Activated CD4-positive, alpha-beta memory T cell treated with anti-CD3 and anti-CD28 coated beads for 36 hours (primary cell): ENCODE data around the gene GCNT2. TPM values are rescaled to one million over a fixed set of nuclear protein-coding genes. Genes with fewer than 3 reads are reported as not detected.

Experiments used
- CTCF ChIA-PET: fragments of 350-600 bp; sonication (Branson Sonifier 250); formaldehyde crosslinking; loops from one replicate; lab custom pipeline; 2021; ENCODE audit warnings: antibody characterized with exemption, inconsistent platforms; lab: Charles Lee
- POLR2A ChIA-PET: fragments of 350-600 bp; sonication (Branson Sonifier 250); formaldehyde crosslinking; loops from one replicate; lab custom pipeline; 2021; ENCODE audit warnings: antibody characterized with exemption; lab: Charles Lee
- DNase-seq: peaks from one replicate; pipeline ENCODE4 v3.0.0-alpha.2; 2020
- H3K27ac Mint-ChIP-seq: one replicate; pipeline ENCODE4 v1.8.0; 2021; ENCODE audit warnings: mixed read lengths
- H3K27me3 Mint-ChIP-seq: one replicate; pipeline ENCODE4 v1.8.0; 2021; ENCODE audit warnings: mixed read lengths
- H3K36me3 Mint-ChIP-seq: one replicate; pipeline ENCODE4 v1.8.0; 2021; ENCODE audit warnings: mixed read lengths
- H3K4me1 Mint-ChIP-seq: one replicate; pipeline ENCODE4 v1.8.0; 2021; ENCODE audit warnings: low read depth, mixed read lengths
- H3K4me3 Mint-ChIP-seq: one replicate; pipeline ENCODE4 v1.8.0; 2021; ENCODE audit warnings: mild to moderate bottlenecking, mixed read lengths
- H3K9me3 Mint-ChIP-seq: one replicate; pipeline ENCODE4 v1.8.0; 2021; ENCODE audit warnings: mixed read lengths
- intact Hi-C: fragments of 100-400 bp; cut with micrococcal nuclease; formaldehyde crosslinking; loops from one replicate; pipeline ENCODE4 v1.15.1; 2023
- total RNA-seq, 2 experiments: library from RNA; stranded (reverse); gene quantifications; one replicate each; pipeline ENCODE4 v1.2.3, GENCODE V29; 2021

The GCNT2 gene
- total RNA-seq, 2 experiments from 2014 or later = 1.4 to 1.5 TPM

DNA sequence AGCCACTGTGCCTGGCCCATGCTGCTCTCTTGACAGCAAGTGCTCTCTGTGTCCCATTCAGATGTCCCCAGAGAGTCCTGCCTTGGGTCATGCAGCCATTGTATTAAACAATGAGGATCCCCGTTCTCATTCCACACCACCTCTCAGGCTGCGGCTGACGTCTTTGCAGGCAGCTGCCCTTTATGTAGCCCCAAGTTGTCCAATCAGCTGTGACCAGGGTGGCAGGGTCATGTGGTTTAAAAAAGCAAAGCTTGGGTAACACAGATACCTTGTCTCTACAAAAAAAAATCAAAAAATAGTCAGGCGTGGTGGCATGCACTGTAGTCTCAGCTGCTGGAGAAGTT, 13.2 kb downstream of the GCNT2 start:
- Mint-ChIP-seq H3K36me3 (no peaks in the 10 kb centered on the region), H3K9me3 (no peaks in the 10 kb centered on the region), H3K4me1 (peaks cover 30% of the 10 kb centered on the region), H3K27ac (no peak overlapping the region), H3K4me3 (no peak overlapping the region), H3K27me3 (no peaks in the 10 kb centered on the region)
- CTCF ChIA-PET = no interaction called here
- intact Hi-C loops = no loop called here
- POLR2A ChIA-PET = no interaction called here
- no peak for DNase-seq

DNA sequence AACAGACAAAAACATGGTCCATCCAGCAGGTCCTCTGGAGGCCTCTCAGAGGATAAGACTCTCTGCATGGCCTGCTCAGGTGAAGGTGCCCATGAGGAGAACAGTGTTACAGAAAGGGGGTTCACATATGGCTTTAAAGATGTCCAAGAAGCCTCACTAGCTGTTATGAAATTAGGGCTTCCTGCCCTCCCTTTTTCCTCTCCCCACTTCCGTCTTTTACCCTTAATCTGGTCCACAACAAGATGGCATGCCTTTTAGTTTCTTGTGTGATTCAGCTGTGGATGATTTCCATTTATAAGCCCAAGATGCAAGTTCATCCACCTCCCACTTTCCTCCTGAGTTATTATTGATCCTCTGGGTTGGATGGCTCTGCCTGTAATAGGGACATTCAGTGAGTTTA, 14.0 kb downstream of the GCNT2 start:
- intact Hi-C loops = no loop called here
- no peaks in the 10 kb centered on the region for H3K27me3 Mint-ChIP-seq
- H3K9me3 Mint-ChIP-seq = no peaks in the 10 kb centered on the region
- no peaks in the 10 kb centered on the region for H3K36me3 Mint-ChIP-seq
- peaks cover 25% of the 10 kb centered on the region for H3K4me1 Mint-ChIP-seq
- no peak overlapping the region for H3K4me3 Mint-ChIP-seq
- no peak for DNase-seq
- CTCF ChIA-PET = no interaction called here
- POLR2A ChIA-PET = no interaction called here
- no peak overlapping the region for H3K27ac Mint-ChIP-seq

DNA sequence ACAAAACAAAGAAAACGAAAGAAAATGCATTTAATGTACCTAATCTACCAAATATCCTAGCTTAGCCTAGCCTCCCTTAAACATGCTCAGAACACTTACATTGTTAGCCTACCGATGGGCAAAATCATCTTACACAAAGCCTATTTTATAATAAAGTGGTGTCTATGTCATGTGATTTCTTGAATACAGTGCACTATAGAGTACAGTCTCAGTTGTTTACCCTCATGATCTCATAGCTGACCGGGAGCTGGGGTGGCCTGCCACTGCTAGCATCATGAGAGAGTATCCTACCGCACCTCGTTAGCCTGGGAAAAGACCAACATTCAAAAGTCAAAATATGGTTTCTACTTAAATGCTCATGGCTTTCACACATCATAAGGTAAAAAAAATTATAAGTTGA, 16.6 kb downstream of the GCNT2 start:
- no peak overlapping the region for H3K4me3 Mint-ChIP-seq
- H3K27ac Mint-ChIP-seq = no peak overlapping the region
- peaks cover 5% of the 10 kb centered on the region for H3K4me1 Mint-ChIP-seq
- no peaks in the 10 kb centered on the region for H3K27me3 Mint-ChIP-seq
- CTCF ChIA-PET = no interaction called here
- peaks cover 6% of the 10 kb centered on the region for H3K36me3 Mint-ChIP-seq
- intact Hi-C loops = no loop called here
- no peak for DNase-seq
- H3K9me3 Mint-ChIP-seq = peaks cover 5% of the 10 kb centered on the region
- POLR2A ChIA-PET = no interaction called here

DNA sequence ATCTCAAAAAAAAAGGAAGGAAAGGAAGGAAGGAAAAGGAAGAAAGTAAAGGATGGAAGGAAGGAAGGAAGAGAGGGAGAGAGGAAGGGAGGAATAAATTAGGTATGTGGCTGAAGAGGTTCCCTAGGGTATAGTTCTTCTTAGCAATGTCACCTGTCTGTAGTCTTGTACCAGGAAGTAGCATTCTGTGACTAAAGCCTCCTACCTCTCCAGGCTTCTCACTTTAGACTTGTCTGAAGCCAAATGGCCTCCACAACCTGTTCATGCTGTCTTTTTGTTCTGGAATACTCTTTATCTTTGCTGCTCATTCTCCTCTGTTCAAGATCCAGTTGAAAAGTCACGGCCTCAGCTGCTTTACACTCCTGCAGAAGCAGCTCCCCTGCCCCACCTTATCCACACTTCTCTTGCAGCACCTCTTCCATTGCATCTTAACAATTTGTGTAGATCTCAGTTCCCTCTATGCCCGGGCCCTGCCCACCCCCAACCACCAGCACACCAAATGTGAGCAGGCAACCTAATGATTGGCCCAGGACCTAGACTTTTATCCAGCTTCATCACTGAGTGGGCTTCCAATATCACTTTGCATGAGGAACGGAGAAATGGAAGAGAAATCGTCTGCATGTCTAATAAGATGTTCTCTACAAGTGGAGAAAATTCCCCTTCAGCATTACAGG, 19.1 kb downstream of the GCNT2 start:
- Mint-ChIP-seq H3K27me3 (no peaks in the 10 kb centered on the region), H3K9me3 (peaks cover 5% of the 10 kb centered on the region), H3K4me3 (no peak overlapping the region), H3K4me1 (peaks cover 3% of the 10 kb centered on the region), H3K36me3 (peaks cover 6% of the 10 kb centered on the region), H3K27ac (no peak overlapping the region)
- ChIA-PET POLR2A (no interaction called here), CTCF (no interaction called here)
- DNase-seq = no peak
- intact Hi-C loops = no loop called here

DNA sequence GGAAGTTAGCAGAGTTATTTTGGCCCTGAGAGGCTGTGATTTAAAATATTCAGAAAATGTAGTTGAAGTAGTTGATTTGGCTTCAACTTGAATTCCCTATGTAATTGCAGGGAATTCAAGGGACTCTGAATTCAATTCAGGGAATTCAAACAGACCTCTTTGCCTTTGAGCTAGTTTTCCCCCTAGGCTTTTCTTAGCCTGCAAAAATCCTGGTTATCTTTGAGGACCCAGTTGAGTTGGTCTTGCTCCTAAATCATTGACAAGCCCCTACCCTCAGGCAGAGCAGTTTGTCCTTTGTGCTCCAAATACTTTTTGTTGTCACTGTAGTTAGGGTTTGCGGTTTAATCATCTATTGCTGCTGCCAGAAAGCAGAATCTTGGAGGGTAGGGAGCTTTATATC, 20.4 kb downstream of the GCNT2 start:
- no peak for DNase-seq
- Mint-ChIP-seq H3K27ac (no peak overlapping the region), H3K36me3 (peaks cover 6% of the 10 kb centered on the region), H3K4me1 (no peaks in the 10 kb centered on the region), H3K9me3 (peaks cover 5% of the 10 kb centered on the region), H3K27me3 (no peaks in the 10 kb centered on the region), H3K4me3 (no peak overlapping the region)
- intact Hi-C loops = no loop called here
- ChIA-PET CTCF (no interaction called here), POLR2A (no interaction called here)

DNA sequence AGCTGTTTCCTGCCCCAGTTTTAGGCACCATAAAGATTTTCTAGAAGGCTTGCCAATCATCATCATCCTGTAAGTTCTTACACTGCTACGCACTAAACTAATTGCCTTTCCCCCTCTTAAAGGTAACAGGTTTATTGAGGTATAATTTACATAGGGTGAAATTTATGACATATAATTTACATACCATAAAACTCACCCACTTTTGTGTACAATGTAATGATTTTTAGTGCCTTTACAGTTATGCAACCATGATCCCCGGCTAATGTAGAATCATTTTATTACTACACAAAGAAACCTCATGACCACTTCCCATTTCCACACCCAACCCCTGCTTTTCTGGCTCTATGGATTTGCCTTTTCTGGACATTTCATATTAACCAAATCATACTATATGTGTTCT, 21.1 kb downstream of the GCNT2 start:
- H3K4me1 Mint-ChIP-seq = no peaks in the 10 kb centered on the region
- POLR2A ChIA-PET = no interaction called here
- no peak for DNase-seq

DNA sequence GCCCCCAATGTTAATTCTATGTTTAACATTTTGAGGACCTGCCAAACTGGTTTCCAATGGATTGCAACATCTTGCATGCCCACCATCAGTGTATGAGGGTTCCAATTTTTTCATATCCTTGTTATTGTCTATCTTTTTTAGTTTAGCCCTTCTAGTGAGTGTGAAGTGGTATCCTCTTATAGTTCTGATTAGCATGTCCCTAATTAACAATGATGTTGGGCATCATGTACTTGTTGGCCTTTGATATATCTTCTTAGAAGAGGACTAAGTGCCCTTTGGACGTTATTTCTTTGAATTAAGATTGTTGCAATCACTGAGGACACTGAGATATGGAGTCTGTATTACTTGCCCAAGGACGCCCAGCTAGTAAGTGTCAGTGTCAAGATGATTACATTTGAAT, 22.3 kb downstream of the GCNT2 start:
- intact Hi-C loops = no loop called here
- Mint-ChIP-seq H3K27me3 (no peaks in the 10 kb centered on the region), H3K4me3 (no peak overlapping the region), H3K36me3 (peaks cover 6% of the 10 kb centered on the region), H3K9me3 (peaks cover 5% of the 10 kb centered on the region), H3K27ac (no peak overlapping the region), H3K4me1 (no peaks in the 10 kb centered on the region)
- no peak for DNase-seq
- CTCF ChIA-PET = no interaction called here
- POLR2A ChIA-PET = no interaction called here

More for the DNA sequence above, 21.1 kb downstream of the GCNT2 start:
- Mint-ChIP-seq H3K27ac (no peak overlapping the region), H3K27me3 (no peaks in the 10 kb centered on the region), H3K36me3 (peaks cover 6% of the 10 kb centered on the region), H3K4me3 (no peak overlapping the region), H3K9me3 (peaks cover 5% of the 10 kb centered on the region)
- CTCF ChIA-PET = no interaction called here
- intact Hi-C loops = no loop called here

DNA sequence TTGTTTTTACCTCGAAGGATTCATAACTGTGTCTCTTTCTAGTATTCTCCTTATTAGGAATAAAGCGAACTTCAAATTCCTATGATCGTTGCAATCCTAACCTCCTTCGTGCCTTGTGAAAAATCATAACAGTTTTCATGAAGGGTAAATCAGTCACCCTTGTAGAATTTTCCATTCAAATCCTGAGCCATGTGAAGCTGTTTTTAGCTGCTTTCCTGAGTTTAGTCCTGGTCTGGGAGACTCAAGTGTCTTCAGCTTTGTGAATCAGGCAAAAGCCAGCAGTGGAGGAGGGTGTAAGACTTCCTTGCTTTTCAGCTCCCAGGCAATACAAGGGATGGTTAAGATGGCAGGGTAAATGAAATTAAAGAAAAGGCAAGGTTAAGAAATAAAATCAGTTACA, 24.3 kb downstream of the GCNT2 start:
- Mint-ChIP-seq H3K27ac (no peak overlapping the region), H3K27me3 (no peaks in the 10 kb centered on the region), H3K36me3 (peaks cover 6% of the 10 kb centered on the region), H3K4me1 (no peaks in the 10 kb centered on the region), H3K9me3 (peaks cover 5% of the 10 kb centered on the region), H3K4me3 (no peak overlapping the region)
- intact Hi-C loops = no loop called here
- ChIA-PET CTCF (interaction anchor here (0.9 kb wide), 1 partner anchor 67 kb away, joined by 3 read pairs; no protein-coding TSS in a partner anchor), POLR2A (interaction anchor here (0.6 kb wide), 1 partner anchor 58 kb away, joined by 3 read pairs; no protein-coding TSS in a partner anchor)
- no peak for DNase-seq

DNA sequence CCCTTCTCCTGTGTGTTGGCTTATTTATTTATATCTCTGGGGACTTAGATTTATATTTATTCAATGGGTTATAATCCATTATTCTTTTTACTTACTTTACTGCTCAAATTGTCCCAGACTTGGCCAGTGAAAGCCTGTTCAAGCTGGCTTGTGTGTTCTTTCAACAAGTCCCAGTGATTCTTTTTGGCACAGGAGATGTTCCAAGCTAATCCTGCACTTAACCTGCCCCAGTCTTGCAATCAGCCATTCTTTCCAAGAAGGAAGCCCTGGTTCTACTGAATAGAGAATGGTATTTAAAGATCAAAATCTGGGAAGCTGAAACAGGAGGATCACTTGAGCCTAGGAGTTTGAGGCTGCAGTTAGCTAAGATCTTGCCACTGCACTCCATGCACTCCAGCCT, 26.7 kb downstream of the GCNT2 start:
- Mint-ChIP-seq H3K27me3 (no peaks in the 10 kb centered on the region), H3K27ac (no peak overlapping the region), H3K9me3 (no peaks in the 10 kb centered on the region), H3K4me1 (no peaks in the 10 kb centered on the region), H3K4me3 (no peak overlapping the region), H3K36me3 (no peaks in the 10 kb centered on the region)
- ChIA-PET POLR2A (no interaction called here), CTCF (no interaction called here)
- intact Hi-C loops = no loop called here
- DNase-seq = no peak

DNA sequence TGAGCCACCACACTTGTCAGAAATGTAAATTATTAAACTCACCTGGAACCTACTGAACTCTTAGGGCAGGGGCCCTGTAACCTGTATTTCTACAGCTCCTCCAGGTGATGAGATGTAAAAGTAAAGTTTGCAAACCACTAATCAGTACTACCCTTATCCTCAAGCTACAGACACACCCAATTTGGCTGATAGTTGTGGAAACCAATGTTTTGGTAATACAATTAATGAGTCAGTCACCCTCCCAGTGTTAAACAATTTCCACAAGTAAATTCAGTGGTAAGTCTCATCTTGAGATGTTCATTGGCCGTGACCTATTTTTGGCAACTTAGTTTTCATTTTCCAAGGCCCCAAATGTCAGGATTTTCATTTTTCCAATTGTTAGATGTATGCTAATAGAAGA, 29.6 kb downstream of the GCNT2 start:
- intact Hi-C loops = no loop called here
- Mint-ChIP-seq H3K36me3 (no peaks in the 10 kb centered on the region), H3K4me3 (no peak overlapping the region), H3K9me3 (no peaks in the 10 kb centered on the region), H3K27ac (no peak overlapping the region), H3K27me3 (no peaks in the 10 kb centered on the region), H3K4me1 (no peaks in the 10 kb centered on the region)
- CTCF ChIA-PET = no interaction called here
- POLR2A ChIA-PET = no interaction called here
- DNase-seq = no peak

DNA sequence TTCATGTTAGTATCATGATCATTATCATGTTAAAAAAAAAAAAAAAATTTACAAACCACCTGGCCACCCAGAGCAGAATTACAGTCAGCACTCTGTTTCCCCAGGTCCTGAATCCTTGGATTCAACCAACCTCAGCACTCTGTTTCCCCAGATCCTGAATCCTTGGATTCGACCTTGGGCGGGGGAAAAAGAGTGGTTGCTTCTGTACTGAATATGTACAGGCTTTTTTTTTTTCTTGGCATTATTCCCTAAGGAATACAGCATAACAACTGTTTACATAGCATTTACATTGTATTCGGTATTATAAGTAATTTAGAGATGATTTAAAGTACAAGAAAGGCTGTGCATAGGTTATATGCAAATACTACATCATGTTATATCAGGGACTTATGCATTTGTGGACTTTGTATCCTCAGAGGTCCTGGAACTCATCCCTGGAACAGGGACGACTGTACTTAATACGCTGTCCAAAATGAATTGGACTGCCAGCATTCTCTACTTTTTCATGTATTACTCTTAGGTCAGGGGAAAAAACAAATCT, 31.2 kb downstream of the GCNT2 start:
- H3K27ac Mint-ChIP-seq = no peak overlapping the region
- POLR2A ChIA-PET = no interaction called here
- H3K4me1 Mint-ChIP-seq = no peaks in the 10 kb centered on the region

DNA sequence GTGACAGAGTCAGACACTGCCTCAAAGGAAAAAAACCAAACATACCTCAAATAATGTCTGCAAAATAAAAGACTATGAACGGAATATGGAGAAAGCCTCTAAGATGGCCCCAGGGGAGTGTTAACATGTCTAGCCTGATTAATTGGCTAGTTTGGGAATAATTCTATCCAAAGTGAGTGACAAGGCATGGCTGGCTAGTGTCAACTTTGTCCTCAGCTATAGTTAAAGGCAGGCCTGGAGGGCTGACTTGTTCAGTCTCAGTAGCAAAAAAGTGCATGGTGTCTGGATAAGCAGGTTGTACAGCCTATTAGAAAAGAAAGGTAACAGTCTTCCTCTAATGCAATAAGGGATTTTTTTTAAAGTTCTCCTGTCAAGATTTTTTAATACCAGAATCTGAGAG, 32.7 kb downstream of the GCNT2 start:
- Mint-ChIP-seq H3K4me1 (no peaks in the 10 kb centered on the region), H3K36me3 (peaks cover 3% of the 10 kb centered on the region), H3K4me3 (no peak overlapping the region), H3K9me3 (no peaks in the 10 kb centered on the region), H3K27me3 (no peaks in the 10 kb centered on the region), H3K27ac (no peak overlapping the region)
- DNase-seq = no peak
- intact Hi-C loops = no loop called here
- POLR2A ChIA-PET = no interaction called here
- CTCF ChIA-PET = no interaction called here

More for the DNA sequence above, 31.2 kb downstream of the GCNT2 start:
- DNase-seq = no peak
- Mint-ChIP-seq H3K9me3 (no peaks in the 10 kb centered on the region), H3K27me3 (no peaks in the 10 kb centered on the region), H3K4me3 (no peak overlapping the region), H3K36me3 (peaks cover 3% of the 10 kb centered on the region)
- CTCF ChIA-PET = no interaction called here
- intact Hi-C loops = no loop called here

DNA sequence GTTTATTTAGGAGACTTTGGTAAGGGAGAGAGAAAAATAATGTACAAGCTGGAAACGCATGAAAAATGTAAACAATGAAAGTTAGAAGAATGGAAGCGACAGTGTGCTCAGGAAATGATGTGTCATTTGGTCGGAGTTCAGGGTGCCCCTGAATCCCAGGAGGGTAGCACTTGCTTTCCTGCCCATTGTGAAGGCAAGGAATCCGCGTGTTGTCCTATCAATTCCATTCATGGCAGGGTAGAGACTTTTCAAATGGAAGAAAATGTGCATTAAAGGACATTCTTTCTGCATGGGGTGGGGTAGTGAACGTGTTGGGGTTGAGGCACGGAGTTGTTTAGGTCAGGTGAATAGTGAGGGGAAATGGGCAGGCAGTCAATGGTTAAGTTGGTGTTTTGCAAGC, 33.7 kb downstream of the GCNT2 start:
- ChIA-PET CTCF (no interaction called here), POLR2A (no interaction called here)
- no peak overlapping the region for H3K4me3 Mint-ChIP-seq
- H3K27me3 Mint-ChIP-seq = no peaks in the 10 kb centered on the region
- no peak for DNase-seq
- H3K9me3 Mint-ChIP-seq = no peaks in the 10 kb centered on the region
- no peaks in the 10 kb centered on the region for H3K4me1 Mint-ChIP-seq
- no peak overlapping the region for H3K27ac Mint-ChIP-seq
- peaks cover 3% of the 10 kb centered on the region for H3K36me3 Mint-ChIP-seq
- intact Hi-C loops = no loop called here
